Psoas muscle (tissue), 8 donors: ENCODE measurements around the gene UBE3D. TPM values are rescaled to one million over a fixed set of nuclear protein-coding genes. Genes with fewer than 3 reads are reported as not detected.
A peak's percentile ranks its signal among the peaks of the same experiment; 100 is the strongest.

ENCODE experiments used
- ATAC-seq, 4 donors: fragments of 200-7000 bp; cut with Tn5 transposase; one replicate each; pipeline ENCODE4 v1.9.1; 2020; ENCODE audit warnings: moderate library complexity in 3 of 4, mild to moderate bottlenecking in 2 of 4
- DNase-seq, 2 donors: peaks; one replicate each; pipeline ENCODE4 v3.0.0-alpha.2; 2020
- H3K27ac ChIP-seq: fragments of 200-600 bp; one replicate; pipeline ENCODE4 v1.8.0; 2022
- H3K27me3 ChIP-seq, 3 donors: fragments of 200-600 bp in 1 of 3; one replicate each; pipeline versions ENCODE4 v1.6.1 to v1.8.0; 2013 to 2022; ENCODE audit warnings: low read length in 2 of 3, mild to moderate bottlenecking in 2 of 3, moderate library complexity in 1 of 3; ENCODE audit not compliant: insufficient read depth in 3 of 3
- H3K36me3 ChIP-seq, 2 donors: fragments of 200-600 bp in 1 of 2; one replicate each; pipeline versions ENCODE4 v1.6.1 to v1.8.0; 2013 to 2022; ENCODE audit warnings: low read depth in 1 of 2, mild to moderate bottlenecking in 1 of 2, moderate library complexity in 1 of 2; ENCODE audit not compliant: insufficient read depth in 1 of 2
- H3K4me1 ChIP-seq: fragments of 200-600 bp; one replicate; pipeline ENCODE4 v1.8.0; 2022
- H3K4me3 ChIP-seq: fragments of 200-600 bp; one replicate; pipeline ENCODE4 v1.8.0; 2022; ENCODE audit warnings: mild to moderate bottlenecking
- H3K9me3 ChIP-seq: fragments of 200-600 bp; one replicate; pipeline ENCODE4 v1.8.0; 2022
- WGBS, 3 donors: extraction: QIAGEN DNeasy Blood & Tissue Kit; methylation state at CpG; one replicate each; pipeline versions ENCODE4 v1.1.6 to v1.1.7; 2013; 5-methylcytosine and 5-hydroxymethylcytosine counted together
- intact Hi-C, 2 donors: fragments of 100-400 bp; cut with DNase I; formaldehyde crosslinking; loops; one replicate each; pipeline versions ENCODE4 v1.11.0 to v1.14.2; 2022
- polyA plus RNA-seq, 3 donors: library from polyadenylated mRNA; stranded (reverse); fragments of 200-250 nt; gene quantifications; one replicate each; pipeline ENCODE4 v1.2.3, GENCODE V29; 2013
- total RNA-seq, 4 donors: library from RNA; stranded (reverse); fragmentation: NEBNext Ultra II Directional in 2 of 4; extraction: Animal tissue kit (Norgen Biotek cat#: 25700) in 2 of 4; gene quantifications; one replicate each; pipeline versions ENCODE4 v1.2.1 to v1.2.4, GENCODE V29; 2021 to 2023
- TF ChIP-seq, protein P1 (sequence below): fragments of 200-600 bp; IDR thresholded peaks from one replicate; pipeline ENCODE4 v1.8.0; 2022; ENCODE audit warnings: antibody characterized with exemption
- donor health status: healthy with polysubstance abuse.
- donor health status: DM: no; HTN: no; CAD: no; lungs with moderate emphysema.
- donor health status: Bipolar disorder and iron deficiency.
- donor health status: healthy.
- donor health status: DM: yes; HTN: yes; CAD: no.
- donor health status: DM: no; HTN: no; CAD: no.
- donor health status: DM: no; HTN: no; CAD: no.
- donor health status: DM: yes; HTN: yes; CAD: no.

The UBE3D gene
- total and polyA plus RNA-seq, 7 donors = 1.9 to 3.8 (median 2.2) TPM

- Histone ChIP-seq H3K4me1 (no peaks in the 10 kb centered on the region), H3K27me3 (no peaks in the 10 kb centered on the region), H3K9me3 (no peaks in the 10 kb centered on the region), H3K27ac (no peak overlapping the region), H3K4me3 (no peak overlapping the region), H3K36me3 (no peaks in the 10 kb centered on the region)
- TF ChIP-seq, protein P1, sequence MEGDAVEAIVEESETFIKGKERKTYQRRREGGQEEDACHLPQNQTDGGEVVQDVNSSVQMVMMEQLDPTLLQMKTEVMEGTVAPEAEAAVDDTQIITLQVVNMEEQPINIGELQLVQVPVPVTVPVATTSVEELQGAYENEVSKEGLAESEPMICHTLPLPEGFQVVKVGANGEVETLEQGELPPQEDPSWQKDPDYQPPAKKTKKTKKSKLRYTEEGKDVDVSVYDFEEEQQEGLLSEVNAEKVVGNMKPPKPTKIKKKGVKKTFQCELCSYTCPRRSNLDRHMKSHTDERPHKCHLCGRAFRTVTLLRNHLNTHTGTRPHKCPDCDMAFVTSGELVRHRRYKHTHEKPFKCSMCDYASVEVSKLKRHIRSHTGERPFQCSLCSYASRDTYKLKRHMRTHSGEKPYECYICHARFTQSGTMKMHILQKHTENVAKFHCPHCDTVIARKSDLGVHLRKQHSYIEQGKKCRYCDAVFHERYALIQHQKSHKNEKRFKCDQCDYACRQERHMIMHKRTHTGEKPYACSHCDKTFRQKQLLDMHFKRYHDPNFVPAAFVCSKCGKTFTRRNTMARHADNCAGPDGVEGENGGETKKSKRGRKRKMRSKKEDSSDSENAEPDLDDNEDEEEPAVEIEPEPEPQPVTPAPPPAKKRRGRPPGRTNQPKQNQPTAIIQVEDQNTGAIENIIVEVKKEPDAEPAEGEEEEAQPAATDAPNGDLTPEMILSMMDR = no peak
- WGBS, 3 donors = 92 to 98% (median 96%) methylated on average over 2 of the region's 2 CpGs
- intact Hi-C loops = no loop called here
- no peak for ATAC-seq
- DNase-seq = no peak
Observed at GRCh38 chr6:83086751-83087150, 21.1 kb upstream of the UBE3D start.

GRCh38 chr6:83083476-83083875 is 17.8 kb upstream of the UBE3D start:
- no peaks in the 10 kb centered on the region for H3K9me3 ChIP-seq
- no peaks in the 10 kb centered on the region for H3K36me3 ChIP-seq
- TF ChIP-seq, protein P1 = no peak
- no peaks in the 10 kb centered on the region for H3K27me3 ChIP-seq
- DNase-seq (no peak), ATAC-seq (peak in 1 of 4 donors; percentile 41)
- no peaks in the 10 kb centered on the region for H3K4me1 ChIP-seq
- no peak overlapping the region for H3K27ac ChIP-seq
- intact Hi-C loops = no loop called here
- H3K4me3 ChIP-seq = no peak overlapping the region
- whole genome bisulfite sequencing, 3 donors = 25 to 45% (median 34%) methylated on average over 1 of the region's 1 CpG

- no peak for ATAC-seq
- Histone ChIP-seq H3K36me3 (no peaks in the 10 kb centered on the region), H3K27ac (no peak overlapping the region), H3K9me3 (no peaks in the 10 kb centered on the region), H3K4me3 (no peak overlapping the region), H3K4me1 (peaks cover 39% of the 10 kb centered on the region), H3K27me3 (no peaks in the 10 kb centered on the region)
- TF ChIP-seq, protein P1 = no peak
- WGBS, 3 donors = 79 to 100% (median 80%) methylated on average over 1 of the region's 1 CpG
- intact Hi-C loops = no loop called here
- no peak for DNase-seq
Observed at GRCh38 chr6:83073615-83074014, 8.0 kb upstream of the UBE3D start.

DNA sequence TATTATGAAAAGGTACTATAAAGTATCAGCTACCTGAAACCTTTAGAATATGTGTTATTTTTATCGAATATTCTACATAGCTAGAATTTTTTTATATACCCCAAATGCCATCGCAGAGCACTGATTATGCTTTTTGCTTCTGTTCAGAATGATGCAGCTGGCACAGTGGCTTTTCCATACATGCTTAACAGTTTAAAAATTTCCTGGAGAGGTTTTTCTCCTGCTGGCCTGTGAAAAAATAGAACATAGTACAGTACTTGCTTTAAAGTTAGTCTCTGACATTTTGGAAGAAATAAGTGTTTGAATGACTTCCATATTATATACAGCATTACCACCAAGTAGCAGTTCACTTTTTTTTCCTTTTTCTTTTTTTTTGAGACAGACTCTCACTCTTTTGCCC is 7.1 kb upstream of the UBE3D start:
- no peak overlapping the region for H3K4me3 ChIP-seq
- H3K27me3 ChIP-seq = no peaks in the 10 kb centered on the region
- no peaks in the 10 kb centered on the region for H3K9me3 ChIP-seq
- intact Hi-C loops = no loop called here
- TF ChIP-seq, protein P1 = no peak
- no peaks in the 10 kb centered on the region for H3K36me3 ChIP-seq
- no peak for ATAC-seq
- 89 to 93% (median 91%) methylated on average over 2 of the region's 2 CpGs for WGBS, 3 donors
- no peak overlapping the region for H3K27ac ChIP-seq
- DNase-seq = no peak
- H3K4me1 ChIP-seq = peaks cover 42% of the 10 kb centered on the region

- no peaks in the 10 kb centered on the region for H3K27me3 ChIP-seq
- 73 to 88% (median 79%) methylated on average over 1 of the region's 1 CpG for WGBS, 3 donors
- intact Hi-C loops = no loop called here
- H3K4me1 ChIP-seq = peaks cover 42% of the 10 kb centered on the region
- no peak overlapping the region for H3K4me3 ChIP-seq
- H3K27ac ChIP-seq = peak overlapping the region; percentile 28
- no peaks in the 10 kb centered on the region for H3K36me3 ChIP-seq
- no peak for ATAC-seq
- no peak for DNase-seq
- TF ChIP-seq, protein P1 = no peak
- H3K9me3 ChIP-seq = no peaks in the 10 kb centered on the region
Observed at GRCh38 chr6:83071707-83072106, 6.1 kb upstream of the UBE3D start.
